ENCODE results near the gene SIRPA.

SIRPA gene

GRCh38 chr20:1932971-1933370 lies 37.8 kb downstream of the SIRPA start:
- H3K9me3 ChIP-seq (ENCODE audit: severe bottlenecking) = no peaks in the 10 kb centered on the region
- no peak overlapping the region for H3K4me3 ChIP-seq (ENCODE audit: low read depth, low read length)
- no peaks in the 10 kb centered on the region for H3K27me3 ChIP-seq (ENCODE audit: insufficient read depth, low read depth, severe bottlenecking)
- H3K27ac ChIP-seq = no peak overlapping the region
- no peak for DNase-seq
- TF ChIP-seq CTCF (IDR thresholded peaks at IDR 0.05; ENCODE audit: low read depth, low read length) = no peak
- no peaks in the 10 kb centered on the region for H3K36me3 ChIP-seq

GRCh38 chr20:1933465-1933870 lies 38.3 kb downstream of the SIRPA start:
- H3K27ac ChIP-seq = no peak overlapping the region

GRCh38 chr20:1934156-1934555 lies 38.9 kb downstream of the SIRPA start:
- no peak for DNase-seq
- no peak overlapping the region for H3K27ac ChIP-seq

More at GRCh38 chr20:1933465-1933870, 38.3 kb downstream of the SIRPA start:
- H3K4me3 ChIP-seq (ENCODE audit: low read depth, low read length) = no peak overlapping the region
- TF ChIP-seq CTCF (IDR thresholded peaks at IDR 0.05; ENCODE audit: low read depth, low read length) = no peak
- H3K36me3 ChIP-seq = no peaks in the 10 kb centered on the region
- no peaks in the 10 kb centered on the region for H3K9me3 ChIP-seq (ENCODE audit: severe bottlenecking)
- no peaks in the 10 kb centered on the region for H3K27me3 ChIP-seq (ENCODE audit: insufficient read depth, low read depth, severe bottlenecking)
- no peak for DNase-seq

GRCh38 chr20:1934721-1935573 lies 39.7 kb downstream of the SIRPA start:
- H3K9me3 ChIP-seq (ENCODE audit: severe bottlenecking) = no peaks in the 10 kb centered on the region
- no peak for DNase-seq
- no peak overlapping the region for H3K4me3 ChIP-seq (ENCODE audit: low read depth, low read length)
- H3K27me3 ChIP-seq (ENCODE audit: insufficient read depth, low read depth, severe bottlenecking) = no peaks in the 10 kb centered on the region
- no peaks in the 10 kb centered on the region for H3K36me3 ChIP-seq
- H3K27ac ChIP-seq = no peak overlapping the region
- no peak for TF ChIP-seq CTCF (IDR thresholded peaks at IDR 0.05; ENCODE audit: low read depth, low read length)

More at GRCh38 chr20:1934156-1934555, 38.9 kb downstream of the SIRPA start:
- no peak for TF ChIP-seq CTCF (IDR thresholded peaks at IDR 0.05; ENCODE audit: low read depth, low read length)
- no peaks in the 10 kb centered on the region for H3K36me3 ChIP-seq
- no peak overlapping the region for H3K4me3 ChIP-seq (ENCODE audit: low read depth, low read length)
- H3K9me3 ChIP-seq (ENCODE audit: severe bottlenecking) = no peaks in the 10 kb centered on the region
- H3K27me3 ChIP-seq (ENCODE audit: insufficient read depth, low read depth, severe bottlenecking) = no peaks in the 10 kb centered on the region

GRCh38 chr20:1935696-1936366 lies 40.6 kb downstream of the SIRPA start:
- H3K9me3 ChIP-seq (ENCODE audit: severe bottlenecking) = no peaks in the 10 kb centered on the region
- H3K4me3 ChIP-seq (ENCODE audit: low read depth, low read length) = no peak overlapping the region
- H3K36me3 ChIP-seq = no peaks in the 10 kb centered on the region
- no peak for TF ChIP-seq CTCF (IDR thresholded peaks at IDR 0.05; ENCODE audit: low read depth, low read length)
- H3K27me3 ChIP-seq (ENCODE audit: insufficient read depth, low read depth, severe bottlenecking) = no peaks in the 10 kb centered on the region
- no peak for DNase-seq
- no peak overlapping the region for H3K27ac ChIP-seq
